GM23338 (cell line): Measurements from ENCODE around the gene SLC12A5. TPM values are rescaled to one million over a fixed set of nuclear protein-coding genes. Genes with fewer than 3 reads are reported as not detected.

ENCODE experiments used
- ATAC-seq: fragments of 200-7000 bp; cut with Tn5 transposase; 3 replicates; pipeline ENCODE4 v1.9.1; 2020
- DNase-seq: peaks from one replicate; pipeline ENCODE4 v3.0.0-alpha.2; 2015; ENCODE audit warnings: low spot score
- H2AFZ ChIP-seq: fragments of 200-600 bp; sonication (generic); 2 replicates; pipeline ENCODE4 v1.8.0; 2016; ENCODE audit warnings: antibody characterized with exemption, mild to moderate bottlenecking, moderate library complexity
- H3F3A ChIP-seq: fragments of 200-600 bp; sonication (generic); replicated peaks from 2 replicates; pipeline ENCODE4 v1.8.0; 2017; ENCODE audit warnings: antibody characterized with exemption, mixed run types, low read depth
- H3K27ac ChIP-seq: fragments of 200-600 bp; sonication (generic); 2 replicates; pipeline ENCODE4 v1.6.1; 2016; ENCODE audit warnings: low read depth
- H3K27me3 ChIP-seq: fragments of 200-600 bp; sonication (generic); 2 replicates; pipeline ENCODE4 v1.8.0; 2016; ENCODE audit warnings: mild to moderate bottlenecking, mixed run types, moderate library complexity; ENCODE audit not compliant: insufficient read depth
- H3K36me3 ChIP-seq: fragments of 200-600 bp; sonication (generic); 2 replicates; pipeline ENCODE4 v1.8.0; 2016; ENCODE audit warnings: mild to moderate bottlenecking; ENCODE audit not compliant: insufficient read depth
- H3K4me1 ChIP-seq: fragments of 200-600 bp; sonication (generic); 2 replicates; pipeline ENCODE4 v1.8.0; 2016; ENCODE audit warnings: mild to moderate bottlenecking, moderate library complexity; ENCODE audit not compliant: insufficient read depth
- H3K4me2 ChIP-seq: fragments of 200-600 bp; sonication (generic); 2 replicates; pipeline ENCODE4 v1.7.1; 2017; ENCODE audit warnings: mixed run types
- H3K4me3 ChIP-seq: fragments of 200-600 bp; sonication (generic); 2 replicates; pipeline ENCODE4 v1.6.1; 2016; ENCODE audit warnings: mixed run types
- H3K79me2 ChIP-seq: fragments of 200-600 bp; sonication (generic); replicated peaks from 2 replicates; pipeline ENCODE4 v1.8.0; 2017; ENCODE audit warnings: mild to moderate bottlenecking; ENCODE audit not compliant: insufficient read depth
- H3K9me2 ChIP-seq: fragments of 200-600 bp; sonication (generic); 2 replicates; pipeline ENCODE4 v1.8.0; 2017; ENCODE audit not compliant: insufficient read depth
- H4K20me1 ChIP-seq: fragments of 200-600 bp; sonication (generic); replicated peaks from 2 replicates; pipeline ENCODE4 v1.8.0; 2017; ENCODE audit warnings: mild to moderate bottlenecking; ENCODE audit not compliant: insufficient read depth
- H3K27ac Mint-ChIP-seq: 2 replicates; pipeline ENCODE4 v1.8.0; 2020; ENCODE audit warnings: inconsistent platforms, mild to moderate bottlenecking, moderate library complexity, mixed read lengths
- H3K27me3 Mint-ChIP-seq: 3 replicates; pipeline ENCODE4 v1.8.0; 2022; ENCODE audit warnings: low read depth, mild to moderate bottlenecking, moderate library complexity, mixed read lengths, inconsistent platforms; ENCODE audit not compliant: insufficient read depth, poor library complexity
- H3K36me3 Mint-ChIP-seq: 3 replicates; pipeline ENCODE4 v1.8.0; 2021; ENCODE audit warnings: low read depth, mild to moderate bottlenecking, inconsistent platforms, moderate library complexity, mixed read lengths
- H3K4me1 Mint-ChIP-seq: 3 replicates; pipeline ENCODE4 v1.8.0; 2020; ENCODE audit warnings: mild to moderate bottlenecking, inconsistent platforms, mixed read lengths
- H3K4me3 Mint-ChIP-seq: 3 replicates; pipeline ENCODE4 v1.8.0; 2021; ENCODE audit warnings: moderate library complexity, mild to moderate bottlenecking, inconsistent platforms, mixed read lengths
- H3K9me3 Mint-ChIP-seq: 3 replicates; pipeline ENCODE4 v1.8.0; 2020; ENCODE audit warnings: moderate library complexity, mild to moderate bottlenecking, inconsistent platforms, mixed read lengths
- EZH2 ChIP-seq: fragments of 200-600 bp; sonication (generic); IDR thresholded peaks from one replicate; pipeline ENCODE4 v1.8.0; 2017; ENCODE audit warnings: antibody characterized with exemption, mild to moderate bottlenecking, low read depth; ENCODE audit not compliant: unreplicated experiment
- EZH2phosphoT487 ChIP-seq: fragments of 200-600 bp; sonication (generic); IDR thresholded peaks from one replicate; pipeline ENCODE4 v1.8.1; 2018; ENCODE audit warnings: antibody characterized with exemption; ENCODE audit not compliant: unreplicated experiment
- JUNB ChIP-seq: IDR thresholded peaks from one replicate; pipeline ENCODE4 v1.6.1; 2016; ENCODE audit warnings: antibody characterized with exemption; ENCODE audit not compliant: unreplicated experiment
- POLR2AphosphoS5 ChIP-seq: IDR thresholded peaks from 2 replicates; pipeline ENCODE4 v1.6.1; 2016; ENCODE audit warnings: antibody characterized with exemption, low read depth
- polyA plus RNA-seq: library from polyadenylated mRNA; unstranded; fragments of >200 nt; fragmentation: Nextera tagmentation; extraction: Ambion mirVana; gene quantifications from 2 replicates; pipeline ENCODE4 v1.2.1, GENCODE V29; 2016
- total RNA-seq: library from RNA; depleted of rRNA; stranded (reverse); fragments of >200 nt; shearing (Covaris generic); gene quantifications from 2 replicates; pipeline ENCODE4 v1.2.3, GENCODE V29; 2014
- TF ChIP-seq, protein P1 (sequence below): fragments of 250-450 bp; sonication (Bioruptor Pico); IDR thresholded peaks from 2 replicates; pipeline ENCODE4 v1.5.0; 2020; ENCODE audit warnings: mild to moderate bottlenecking, moderate library complexity
- TF ChIP-seq, protein P2 (sequence below), 2 experiments: fragments of 200-600 bp in 1 of 2; sonication (generic) in 1 of 2; conservative IDR thresholded peaks; 2 replicates each; pipeline versions ENCODE4 v1.5.1 to v1.6.1; 2016 to 2017; ENCODE audit warnings: antibody characterized with exemption in 2 of 2, low read depth in 2 of 2, mild to moderate bottlenecking in 2 of 2, moderate library complexity in 1 of 2

The SLC12A5 gene
- total and polyA plus RNA-seq, 2 experiments from 2014 or later, result 3.5 to 8.4 TPM

DNA sequence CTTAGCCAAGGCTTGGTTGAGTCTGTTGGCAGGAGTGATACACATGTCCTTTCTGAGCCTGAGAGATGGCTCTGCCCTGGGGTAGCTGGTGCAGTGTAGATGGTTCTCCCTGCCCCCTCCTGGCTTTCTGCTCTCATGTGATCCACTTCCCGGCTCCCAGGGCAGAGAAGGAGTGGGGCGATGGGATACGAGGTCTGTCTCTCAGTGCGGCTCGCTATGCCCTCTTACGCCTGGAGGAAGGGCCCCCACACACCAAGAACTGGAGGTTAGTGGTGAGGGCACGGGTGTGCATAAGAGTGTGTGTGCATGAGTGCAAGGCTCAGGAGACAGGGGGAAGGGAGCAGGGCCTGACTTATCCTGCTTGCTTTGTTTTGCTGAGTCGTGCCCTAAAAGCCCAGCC, 18.8 kb downstream of the SLC12A5 start (continued):
- TF ChIP-seq, protein P1, sequence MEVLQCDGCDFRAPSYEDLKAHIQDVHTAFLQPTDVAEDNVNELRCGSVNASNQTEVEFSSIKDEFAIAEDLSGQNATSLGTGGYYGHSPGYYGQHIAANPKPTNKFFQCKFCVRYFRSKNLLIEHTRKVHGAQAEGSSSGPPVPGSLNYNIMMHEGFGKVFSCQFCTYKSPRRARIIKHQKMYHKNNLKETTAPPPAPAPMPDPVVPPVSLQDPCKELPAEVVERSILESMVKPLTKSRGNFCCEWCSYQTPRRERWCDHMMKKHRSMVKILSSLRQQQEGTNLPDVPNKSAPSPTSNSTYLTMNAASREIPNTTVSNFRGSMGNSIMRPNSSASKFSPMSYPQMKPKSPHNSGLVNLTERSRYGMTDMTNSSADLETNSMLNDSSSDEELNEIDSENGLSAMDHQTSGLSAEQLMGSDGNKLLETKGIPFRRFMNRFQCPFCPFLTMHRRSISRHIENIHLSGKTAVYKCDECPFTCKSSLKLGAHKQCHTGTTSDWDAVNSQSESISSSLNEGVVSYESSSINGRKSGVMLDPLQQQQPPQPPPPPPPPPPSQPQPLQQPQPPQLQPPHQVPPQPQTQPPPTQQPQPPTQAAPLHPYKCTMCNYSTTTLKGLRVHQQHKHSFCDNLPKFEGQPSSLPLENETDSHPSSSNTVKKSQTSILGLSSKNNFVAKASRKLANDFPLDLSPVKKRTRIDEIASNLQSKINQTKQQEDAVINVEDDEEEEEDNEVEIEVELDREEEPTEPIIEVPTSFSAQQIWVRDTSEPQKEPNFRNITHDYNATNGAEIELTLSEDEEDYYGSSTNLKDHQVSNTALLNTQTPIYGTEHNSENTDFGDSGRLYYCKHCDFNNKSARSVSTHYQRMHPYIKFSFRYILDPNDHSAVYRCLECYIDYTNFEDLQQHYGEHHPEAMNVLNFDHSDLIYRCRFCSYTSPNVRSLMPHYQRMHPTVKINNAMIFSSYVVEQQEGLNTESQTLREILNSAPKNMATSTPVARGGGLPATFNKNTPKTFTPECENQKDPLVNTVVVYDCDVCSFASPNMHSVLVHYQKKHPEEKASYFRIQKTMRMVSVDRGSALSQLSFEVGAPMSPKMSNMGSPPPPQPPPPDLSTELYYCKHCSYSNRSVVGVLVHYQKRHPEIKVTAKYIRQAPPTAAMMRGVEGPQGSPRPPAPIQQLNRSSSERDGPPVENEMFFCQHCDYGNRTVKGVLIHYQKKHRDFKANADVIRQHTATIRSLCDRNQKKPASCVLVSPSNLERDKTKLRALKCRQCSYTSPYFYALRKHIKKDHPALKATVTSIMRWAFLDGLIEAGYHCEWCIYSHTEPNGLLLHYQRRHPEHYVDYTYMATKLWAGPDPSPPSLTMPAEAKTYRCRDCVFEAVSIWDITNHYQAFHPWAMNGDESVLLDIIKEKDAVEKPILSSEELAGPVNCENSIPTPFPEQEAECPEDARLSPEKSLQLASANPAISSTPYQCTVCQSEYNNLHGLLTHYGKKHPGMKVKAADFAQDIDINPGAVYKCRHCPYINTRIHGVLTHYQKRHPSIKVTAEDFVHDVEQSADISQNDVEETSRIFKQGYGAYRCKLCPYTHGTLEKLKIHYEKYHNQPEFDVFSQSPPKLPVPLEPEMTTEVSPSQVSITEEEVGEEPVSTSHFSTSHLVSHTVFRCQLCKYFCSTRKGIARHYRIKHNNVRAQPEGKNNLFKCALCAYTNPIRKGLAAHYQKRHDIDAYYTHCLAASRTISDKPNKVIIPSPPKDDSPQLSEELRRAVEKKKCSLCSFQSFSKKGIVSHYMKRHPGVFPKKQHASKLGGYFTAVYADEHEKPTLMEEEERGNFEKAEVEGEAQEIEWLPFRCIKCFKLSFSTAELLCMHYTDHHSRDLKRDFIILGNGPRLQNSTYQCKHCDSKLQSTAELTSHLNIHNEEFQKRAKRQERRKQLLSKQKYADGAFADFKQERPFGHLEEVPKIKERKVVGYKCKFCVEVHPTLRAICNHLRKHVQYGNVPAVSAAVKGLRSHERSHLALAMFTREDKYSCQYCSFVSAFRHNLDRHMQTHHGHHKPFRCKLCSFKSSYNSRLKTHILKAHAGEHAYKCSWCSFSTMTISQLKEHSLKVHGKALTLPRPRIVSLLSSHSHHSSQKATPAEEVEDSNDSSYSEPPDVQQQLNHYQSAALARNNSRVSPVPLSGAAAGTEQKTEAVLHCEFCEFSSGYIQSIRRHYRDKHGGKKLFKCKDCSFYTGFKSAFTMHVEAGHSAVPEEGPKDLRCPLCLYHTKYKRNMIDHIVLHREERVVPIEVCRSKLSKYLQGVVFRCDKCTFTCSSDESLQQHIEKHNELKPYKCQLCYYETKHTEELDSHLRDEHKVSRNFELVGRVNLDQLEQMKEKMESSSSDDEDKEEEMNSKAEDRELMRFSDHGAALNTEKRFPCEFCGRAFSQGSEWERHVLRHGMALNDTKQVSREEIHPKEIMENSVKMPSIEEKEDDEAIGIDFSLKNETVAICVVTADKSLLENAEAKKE (CRISPR knock-in tag), result no peak

DNA sequence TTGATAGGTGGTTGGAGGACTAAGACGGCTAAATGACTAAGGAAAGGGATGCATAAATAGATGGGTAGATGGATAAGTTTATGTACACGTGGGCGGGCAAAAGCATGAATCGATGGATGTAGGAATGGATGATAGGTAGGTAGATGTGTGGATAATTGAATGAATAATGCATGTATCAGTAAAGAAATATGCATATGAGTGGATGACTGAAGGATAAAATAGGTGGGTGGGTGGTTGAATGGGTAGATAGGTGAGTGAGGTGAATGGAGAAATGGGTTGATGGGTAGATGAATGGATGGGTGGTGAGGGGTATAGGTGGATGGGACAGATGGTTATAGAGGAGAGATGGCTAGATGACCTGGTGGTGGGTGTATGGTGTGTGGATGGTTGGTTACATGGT, 20.2 kb downstream of the SLC12A5 start:
- H3K27me3 Mint-ChIP-seq, result peaks cover 14% of the 10 kb centered on the region
- H3K4me3 ChIP-seq, result no peak overlapping the region

More for the DNA sequence above, 20.2 kb downstream of the SLC12A5 start:
- H3K27ac Mint-ChIP-seq, result no peak overlapping the region
- peaks cover 6% of the 10 kb centered on the region; the same call in 1 of the 2 replicates for H3K27me3 ChIP-seq
- no peak overlapping the region for H2AFZ ChIP-seq
- no peaks in the 10 kb centered on the region for H3K4me1 ChIP-seq
- no peaks in the 10 kb centered on the region for H3K36me3 ChIP-seq
- H4K20me1 ChIP-seq, result no peaks in the 10 kb centered on the region
- no peak for DNase-seq
- no peak for ATAC-seq
- no peak overlapping the region for H3K4me2 ChIP-seq
- H3K9me3 Mint-ChIP-seq, result no peaks in the 10 kb centered on the region
- H3K27ac ChIP-seq, result no peak overlapping the region
- TF ChIP-seq JUNB, result no peak
- TF ChIP-seq POLR2AphosphoS5, result no peak
- TF ChIP-seq, protein P2, sequence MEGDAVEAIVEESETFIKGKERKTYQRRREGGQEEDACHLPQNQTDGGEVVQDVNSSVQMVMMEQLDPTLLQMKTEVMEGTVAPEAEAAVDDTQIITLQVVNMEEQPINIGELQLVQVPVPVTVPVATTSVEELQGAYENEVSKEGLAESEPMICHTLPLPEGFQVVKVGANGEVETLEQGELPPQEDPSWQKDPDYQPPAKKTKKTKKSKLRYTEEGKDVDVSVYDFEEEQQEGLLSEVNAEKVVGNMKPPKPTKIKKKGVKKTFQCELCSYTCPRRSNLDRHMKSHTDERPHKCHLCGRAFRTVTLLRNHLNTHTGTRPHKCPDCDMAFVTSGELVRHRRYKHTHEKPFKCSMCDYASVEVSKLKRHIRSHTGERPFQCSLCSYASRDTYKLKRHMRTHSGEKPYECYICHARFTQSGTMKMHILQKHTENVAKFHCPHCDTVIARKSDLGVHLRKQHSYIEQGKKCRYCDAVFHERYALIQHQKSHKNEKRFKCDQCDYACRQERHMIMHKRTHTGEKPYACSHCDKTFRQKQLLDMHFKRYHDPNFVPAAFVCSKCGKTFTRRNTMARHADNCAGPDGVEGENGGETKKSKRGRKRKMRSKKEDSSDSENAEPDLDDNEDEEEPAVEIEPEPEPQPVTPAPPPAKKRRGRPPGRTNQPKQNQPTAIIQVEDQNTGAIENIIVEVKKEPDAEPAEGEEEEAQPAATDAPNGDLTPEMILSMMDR (conservative IDR thresholded peaks at IDR 0.05; ENCODE audit: low read depth in 2 of 2), result no peak
- no peak for TF ChIP-seq EZH2phosphoT487
- TF ChIP-seq EZH2, result no peak
- H3F3A ChIP-seq, result no peaks in the 10 kb centered on the region
- H3K9me2 ChIP-seq, result no peaks in the 10 kb centered on the region
- no peak overlapping the region for H3K4me3 Mint-ChIP-seq
- peaks cover 4% of the 10 kb centered on the region for H3K4me1 Mint-ChIP-seq
- no peaks in the 10 kb centered on the region; the same call in 2 of the 3 replicates for H3K36me3 Mint-ChIP-seq
- H3K79me2 ChIP-seq, result no peaks in the 10 kb centered on the region
